Measurements from ENCODE around the gene CINP. TPM values are rescaled to one million over a fixed set of nuclear protein-coding genes. Genes with fewer than 3 reads are reported as not detected.
A peak's percentile ranks its signal among the peaks of the same experiment; 100 is the strongest.

The CINP gene
- total and polyA plus RNA-seq, 2 of the 13 experiments (the other 11 are each of a cell fraction or from before 2014, with no cell fraction given): 32.8 to 42.8 TPM

GRCh38 chr14:102320671-102321455, 41.8 kb downstream of the CINP start (continued):
- TF ChIP-seq ZNF281 (CRISPR knock-in tag; IDR thresholded peaks at IDR 0.05; ENCODE audit: borderline replicate concordance) (0 out of 2 replicates have a peak, but pooled peaks have one; percentile 24), HOMEZ (CRISPR knock-in tag; IDR thresholded peaks at IDR 0.05; ENCODE audit: low read depth) (0 out of 2 replicates have a peak, but pooled peaks have one; percentile 39), ZNF772 (CRISPR knock-in tag; IDR thresholded peaks at IDR 0.05) (peak; percentile 68; the same call in 1 of the 2 replicates), ZNF563 (CRISPR knock-in tag; IDR thresholded peaks at IDR 0.05) (no peak; the same call in 1 of the 2 replicates), ZMYM4 (CRISPR knock-in tag; IDR thresholded peaks at IDR 0.05) (peak; percentile 23; the same call in 1 of the 2 replicates), HNF4G (IDR thresholded peaks at IDR 0.05; ENCODE audit: borderline replicate concordance, low read depth, low read length) (peak; percentile 97), HNF4G (CRISPR knock-in tag; IDR thresholded peaks at IDR 0.05; ENCODE audit: borderline replicate concordance, low read depth) (peak; percentile 90), ZNF317 (CRISPR knock-in tag; IDR thresholded peaks at IDR 0.05) (no peak; the same call in 1 of the 2 replicates), EEA1 (CRISPR knock-in tag; IDR thresholded peaks at IDR 0.05; ENCODE audit: borderline replicate concordance) (0 out of 2 replicates have a peak, but pooled peaks have one; percentile 45), POLR2G (IDR thresholded peaks at IDR 0.05; ENCODE audit: low read depth, low read length) (peak; percentile 79), FOSL1 (CRISPR knock-in tag; IDR thresholded peaks at IDR 0.05; ENCODE audit: borderline replicate concordance) (no peak), ZFP41 (CRISPR knock-in tag; IDR thresholded peaks at IDR 0.05; ENCODE audit: borderline replicate concordance) (no peak), ZKSCAN1 (IDR thresholded peaks at IDR 0.05; ENCODE audit: low read length) (no peak; the same call in 1 of the 2 replicates), ZBTB43 (CRISPR knock-in tag; conservative IDR thresholded peaks at IDR 0.05) (0 out of 2 replicates have a peak, but pooled peaks have one; percentile 41), KMT2B (CRISPR knock-in tag; IDR thresholded peaks at IDR 0.05) (no peak), MTA3 (CRISPR knock-in tag; IDR thresholded peaks at IDR 0.05) (no peak), CCAR2 (optimal IDR thresholded peaks at IDR 0.05; ENCODE audit: low read depth, low read length) (no peak), KLF12 (CRISPR knock-in tag; IDR thresholded peaks at IDR 0.05; ENCODE audit: borderline replicate concordance) (0 out of 2 replicates have a peak, but pooled peaks have one; percentile 1), ZBTB38 (CRISPR knock-in tag; IDR thresholded peaks at IDR 0.05) (peak; percentile 33; the same call in 1 of the 2 replicates), NCOA2 (CRISPR knock-in tag; IDR thresholded peaks at IDR 0.05) (peak; percentile 21; the same call in 1 of the 2 replicates), ZNF121 (CRISPR knock-in tag; IDR thresholded peaks at IDR 0.05) (no peak; the same call in 1 of the 2 replicates), FOSL2 (CRISPR knock-in tag; IDR thresholded peaks at IDR 0.05) (peak; percentile 43), ZFX (CRISPR knock-in tag; IDR thresholded peaks at IDR 0.05; ENCODE audit: low read depth) (peak; percentile 38), MAX (IDR thresholded peaks at IDR 0.05) (peak; percentile 53; the same call in 1 of the 2 replicates)
